HEK293T (cell line): Measurements from ENCODE around the gene DYNC1LI2.

Experiments used
- CTCF ChIA-PET: fragments of 350-600 bp; formaldehyde crosslinking; extraction: SDS; loops from one replicate; lab custom pipeline; 2021; ENCODE audit warnings: antibody characterized with exemption, inconsistent platforms; lab: Yijun Ruan, JAX
- POLR2A ChIA-PET: fragments of 350-600 bp; formaldehyde crosslinking; extraction: SDS; loops from one replicate; lab custom pipeline; 2020; ENCODE audit warnings: antibody characterized with exemption, inconsistent platforms; lab: Yijun Ruan, JAX
- DNase-seq: peaks from one replicate; pipeline ENCODE4 v3.0.0; 2012; ENCODE audit warnings: mixed read lengths; ENCODE audit errors: extremely low spot score
- ARNT ChIP-seq: fragments of 450-650 bp; IDR thresholded peaks from 2 replicates; pipeline ENCODE4 v1.6.1; 2017; ENCODE audit warnings: mild to moderate bottlenecking
- BHLHE40 ChIP-seq: fragments of 450-650 bp; IDR thresholded peaks from 2 replicates; pipeline ENCODE4 v1.6.1; 2016; ENCODE audit warnings: mild to moderate bottlenecking, moderate library complexity, borderline replicate concordance
- CTBP1 ChIP-seq: fragments of 450-650 bp; IDR thresholded peaks from 2 replicates; pipeline ENCODE4 v1.6.1; 2016; ENCODE audit warnings: borderline replicate concordance
- ELF4 ChIP-seq: fragments of 450-650 bp; IDR thresholded peaks from 2 replicates; pipeline ENCODE4 v1.6.1; 2017; ENCODE audit warnings: antibody characterized with exemption
- FOXA1 ChIP-seq: fragments of 450-650 bp; IDR thresholded peaks from 2 replicates; pipeline ENCODE4 v1.6.1; 2016; ENCODE audit warnings: mild to moderate bottlenecking
- FOXK2 ChIP-seq: fragments of 450-650 bp; IDR thresholded peaks from 2 replicates; pipeline ENCODE4 v1.6.1; 2016; ENCODE audit warnings: mild to moderate bottlenecking
- FOXM1 ChIP-seq: fragments of 450-650 bp; IDR thresholded peaks from 2 replicates; pipeline ENCODE4 v1.6.1; 2017; ENCODE audit warnings: mild to moderate bottlenecking, borderline replicate concordance
- HDGF ChIP-seq: fragments of 450-650 bp; IDR thresholded peaks from 2 replicates; pipeline ENCODE4 v1.6.1; 2017; ENCODE audit warnings: antibody characterized with exemption, borderline replicate concordance
- L3MBTL2 ChIP-seq: fragments of 450-650 bp; conservative IDR thresholded peaks from 2 replicates; pipeline ENCODE4 v1.6.1; 2016; ENCODE audit warnings: mild to moderate bottlenecking
- LEF1 ChIP-seq: fragments of 450-650 bp; IDR thresholded peaks from 2 replicates; pipeline ENCODE4 v1.6.1; 2017; ENCODE audit warnings: mild to moderate bottlenecking, borderline replicate concordance
- NFRKB ChIP-seq: fragments of 450-650 bp; IDR thresholded peaks from 2 replicates; pipeline ENCODE4 v1.6.1; 2016; ENCODE audit warnings: mild to moderate bottlenecking, moderate library complexity
- PKNOX1 ChIP-seq: fragments of 450-650 bp; IDR thresholded peaks from 2 replicates; pipeline ENCODE4 v1.6.1; 2016
- SP1 ChIP-seq: fragments of 450-650 bp; IDR thresholded peaks from 2 replicates; pipeline ENCODE4 v1.6.1; 2017
- SUZ12 ChIP-seq: fragments of 450-650 bp; IDR thresholded peaks from 2 replicates; pipeline ENCODE4 v1.6.1; 2016; ENCODE audit warnings: mild to moderate bottlenecking
- TARDBP ChIP-seq: fragments of 450-650 bp; IDR thresholded peaks from 2 replicates; pipeline ENCODE4 v1.6.1; 2016
- ZNF384 ChIP-seq: fragments of 450-650 bp; IDR thresholded peaks from 2 replicates; pipeline ENCODE4 v1.6.1; 2016

The DYNC1LI2 gene

GRCh38 chr16:66698046-66698445, 53.4 kb downstream of the DYNC1LI2 start:
- no peak for DNase-seq
- CTCF ChIA-PET = interaction anchor here (0.8 to 2.0 kb wide), 3 partner anchors 37 to 132 kb away, joined by 3 to 4 read pairs (median 3); partner anchors contain the start of genes DYNC1LI2 and NAE1
- POLR2A ChIA-PET = interaction anchor here (1.0 kb wide), 1 partner anchor 146 kb away, joined by 3 read pairs; the partner anchor contains the start of gene CKLF
- no peak for TF ChIP-seq PKNOX1
- TF ChIP-seq FOXK2 = no peak
- no peak for TF ChIP-seq TARDBP
- no peak for TF ChIP-seq SUZ12
- TF ChIP-seq L3MBTL2 = no peak
- no peak for TF ChIP-seq FOXA1
- no peak for TF ChIP-seq HDGF
- TF ChIP-seq NFRKB = no peak
- TF ChIP-seq LEF1 = no peak
- TF ChIP-seq SP1 = no peak
- TF ChIP-seq BHLHE40 = no peak
- no peak for TF ChIP-seq FOXM1
- TF ChIP-seq ZNF384 = no peak
- TF ChIP-seq ARNT = no peak
- TF ChIP-seq CTBP1 = no peak
- TF ChIP-seq ELF4 = no peak

- peak; percentile 94 for DNase-seq
- peak; percentile 77 for TF ChIP-seq L3MBTL2
- no peak for TF ChIP-seq FOXA1
- POLR2A ChIA-PET = interaction anchor here (0.9 to 2.9 kb wide), 3 partner anchors 13 to 145 kb away, joined by 3 to 12 read pairs (median 3); partner anchors contain the start of gene CKLF
- CTCF ChIA-PET = interaction anchor here (0.6 to 2.0 kb wide), 3 partner anchors 55 to 224 kb away, joined by 3 to 4 read pairs (median 3); partner anchors contain the start of genes DYNC1LI2 and NAE1
Measured at GRCh38 chr16:66696669-66697630, 54.5 kb downstream of the DYNC1LI2 start, which contains the start of gene CMTM4. Gene CMTM4 (minus strand): TSS chr16:66696743. CDS start chr16:66696525, 218 bp downstream.

GRCh38 chr16:66695935-66696668, 55.3 kb downstream of the DYNC1LI2 start:
- TF ChIP-seq NFRKB = no peak
- TF ChIP-seq ZNF384 = no peak
- TF ChIP-seq FOXM1 = no peak
- no peak for TF ChIP-seq TARDBP
- no peak for TF ChIP-seq ARNT
- no peak for TF ChIP-seq SP1
- no peak for TF ChIP-seq LEF1
- no peak for TF ChIP-seq L3MBTL2
- POLR2A ChIA-PET = interaction anchor here (1.0 to 2.9 kb wide), 2 partner anchors 12 to 134 kb away, joined by 3 to 12 read pairs; partner anchors contain the start of gene NAE1
- CTCF ChIA-PET = interaction anchor here (1.0 to 1.1 kb wide), 2 partner anchors 21 to 177 kb away, joined by 3 read pairs; no protein-coding TSS in a partner anchor
- no peak for DNase-seq

GRCh38 chr16:66695471-66695934, 55.9 kb downstream of the DYNC1LI2 start:
- ChIA-PET CTCF (interaction anchor here (1.0 to 1.1 kb wide), 2 partner anchors 21 to 178 kb away, joined by 3 read pairs; no protein-coding TSS in a partner anchor), POLR2A (interaction anchor here (1.0 to 2.9 kb wide), 2 partner anchors 11 to 135 kb away, joined by 3 to 12 read pairs; partner anchors contain the start of gene NAE1)
- TF ChIP-seq FOXA1 = no peak
- no peak for DNase-seq

- no peak for TF ChIP-seq PKNOX1
- no peak for TF ChIP-seq LEF1
- no peak for TF ChIP-seq FOXA1
- no peak for TF ChIP-seq NFRKB
- TF ChIP-seq SUZ12 = no peak
- no peak for TF ChIP-seq BHLHE40
- TF ChIP-seq HDGF = no peak
- no peak for TF ChIP-seq L3MBTL2
- TF ChIP-seq ELF4 = no peak
- no peak for TF ChIP-seq SP1
- no peak for TF ChIP-seq ARNT
- no peak for TF ChIP-seq FOXM1
- no peak for TF ChIP-seq CTBP1
- no peak for TF ChIP-seq FOXK2
- no peak for TF ChIP-seq ZNF384
- TF ChIP-seq TARDBP = no peak
- ChIA-PET CTCF (no interaction called here), POLR2A (no interaction called here)
- no peak for DNase-seq
Measured at GRCh38 chr16:66693149-66693548, 58.3 kb downstream of the DYNC1LI2 start.

- DNase-seq = no peak
- ChIA-PET CTCF (interaction anchor here (1.6 kb wide), 1 partner anchor 84 kb away, joined by 5 read pairs; no protein-coding TSS in a partner anchor), POLR2A (no interaction called here)
- no peak for TF ChIP-seq ARNT
- no peak for TF ChIP-seq LEF1
- TF ChIP-seq SP1 = no peak
- no peak for TF ChIP-seq ELF4
- no peak for TF ChIP-seq BHLHE40
- TF ChIP-seq FOXA1 = no peak
- no peak for TF ChIP-seq TARDBP
- no peak for TF ChIP-seq PKNOX1
- TF ChIP-seq HDGF = no peak
- TF ChIP-seq L3MBTL2 = no peak
- no peak for TF ChIP-seq FOXK2
- TF ChIP-seq CTBP1 = no peak
- no peak for TF ChIP-seq ZNF384
- no peak for TF ChIP-seq NFRKB
- no peak for TF ChIP-seq SUZ12
- no peak for TF ChIP-seq FOXM1
Measured at GRCh38 chr16:66692341-66692740, 59.1 kb downstream of the DYNC1LI2 start.
